Retina (tissue), 1 donor: Measurements from ENCODE around the gene CNPY1.
A peak's percentile ranks its signal among the peaks of the same experiment; 100 is the strongest.
"Not testable (repeated sequence)": the region's sequence is repeated elsewhere in the genome, so short reads cannot be mapped to it uniquely, and the experiment has no call there.

Source experiments
- DNase-seq: peaks from one replicate; pipeline ENCODE4 v3.0.0-alpha.2; 2016

Gene CNPY1

DNA sequence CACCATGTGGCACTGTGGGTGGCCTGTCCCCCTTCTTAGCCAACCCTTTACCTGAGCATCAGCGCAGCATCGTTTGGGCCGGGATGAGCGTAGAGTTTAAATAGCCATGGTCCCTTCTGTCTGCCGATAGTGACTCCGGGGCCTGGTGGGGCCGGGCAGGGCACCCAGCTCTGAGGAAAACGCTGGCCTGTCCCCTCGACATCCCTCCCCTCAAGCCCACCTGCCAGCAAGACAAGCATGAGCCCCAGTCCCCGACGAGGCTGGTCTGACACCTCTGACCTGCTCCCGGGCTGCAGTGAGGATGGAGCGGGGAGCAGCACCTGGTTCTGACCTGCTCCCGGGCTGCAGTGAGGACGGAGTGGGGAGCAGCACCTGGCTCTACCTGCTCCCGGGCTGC, 31.1 kb upstream of the CNPY1 start:
- DNase-seq, result no peak

DNA sequence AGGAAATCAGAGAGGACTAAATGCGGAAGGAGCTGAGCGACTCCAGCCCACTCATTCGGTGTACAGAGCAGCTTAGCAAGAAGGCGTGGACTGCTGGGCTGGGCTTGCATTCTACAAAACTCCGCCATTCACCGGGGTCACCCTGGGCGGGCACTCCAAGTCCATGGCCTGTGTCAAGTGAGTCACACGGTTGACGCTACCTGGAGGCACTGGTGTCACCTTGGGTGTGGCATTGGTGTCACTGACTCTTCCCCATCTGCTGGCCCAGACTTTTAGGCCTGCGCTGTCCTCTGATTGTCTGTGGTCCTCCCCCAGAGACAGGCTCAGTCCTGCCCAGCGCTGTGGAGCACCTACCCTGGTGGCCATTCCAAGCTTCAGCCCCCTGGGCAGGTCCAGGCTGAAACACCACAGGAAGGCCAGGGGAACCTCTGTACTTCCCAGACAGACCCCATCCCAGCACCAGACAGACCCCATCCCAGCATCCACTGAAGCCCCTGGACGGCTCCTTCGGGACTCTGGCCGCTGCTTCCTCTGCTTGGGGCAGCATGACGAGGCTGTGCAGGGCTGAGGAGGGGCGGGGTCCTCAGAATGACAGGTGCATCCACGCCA, 30.6 kb upstream of the CNPY1 start:
- no peak for DNase-seq

DNA sequence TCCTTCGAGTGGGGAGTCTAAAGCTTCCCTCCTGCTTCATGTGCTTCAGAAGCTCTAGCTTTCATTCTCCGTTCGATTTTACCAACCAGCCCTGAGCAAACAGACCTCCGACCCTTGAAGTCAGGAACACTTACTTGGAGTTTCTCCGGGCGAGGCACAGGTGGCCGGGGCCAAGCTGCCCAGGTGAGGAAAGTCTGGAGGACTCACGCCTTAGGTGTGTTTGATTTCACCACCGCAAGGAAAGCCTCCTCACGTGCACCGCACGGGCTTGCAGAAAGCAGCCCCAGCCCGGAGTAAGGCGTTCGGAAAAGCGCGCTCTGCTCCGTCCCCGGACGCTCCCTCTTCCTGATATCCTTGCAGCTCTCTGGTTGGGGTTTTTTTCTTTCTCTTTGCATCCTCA, 30.1 kb upstream of the CNPY1 start:
- no peak for DNase-seq

DNA sequence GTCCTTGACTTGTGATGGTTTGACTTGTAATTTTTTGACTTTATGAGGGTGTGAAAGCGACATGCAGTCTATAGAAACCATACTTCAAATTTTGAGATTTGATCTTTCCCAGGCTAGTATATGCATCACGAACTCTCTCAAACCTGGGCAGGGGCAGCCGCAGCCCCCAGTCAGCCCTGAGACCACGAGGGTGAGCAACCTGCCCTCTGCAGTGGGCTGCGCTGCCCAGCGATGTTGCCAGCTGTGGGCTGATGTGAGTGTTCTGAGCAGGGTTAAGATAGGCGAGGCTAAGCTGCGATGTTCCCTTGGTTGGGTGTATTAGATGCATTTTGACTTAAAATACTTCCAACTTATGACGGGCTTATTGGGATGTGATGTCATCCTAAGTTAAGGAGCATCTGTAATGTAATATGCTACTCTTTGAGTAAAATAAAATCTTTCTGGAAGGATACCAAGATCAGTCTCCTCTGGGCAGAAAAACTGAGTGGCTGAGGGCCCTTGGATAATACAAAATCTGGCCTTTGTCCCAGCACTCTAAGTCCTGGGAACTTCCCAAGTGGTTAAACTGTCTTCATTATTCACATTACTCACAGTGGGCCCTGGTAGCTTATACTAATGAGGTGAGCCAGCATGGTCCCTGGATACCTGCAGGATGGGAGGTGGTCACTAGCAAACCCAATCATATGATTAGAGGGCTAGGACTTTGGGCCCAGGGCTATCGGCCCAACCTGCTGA, 28.4 kb upstream of the CNPY1 start:
- no peak for DNase-seq

DNA sequence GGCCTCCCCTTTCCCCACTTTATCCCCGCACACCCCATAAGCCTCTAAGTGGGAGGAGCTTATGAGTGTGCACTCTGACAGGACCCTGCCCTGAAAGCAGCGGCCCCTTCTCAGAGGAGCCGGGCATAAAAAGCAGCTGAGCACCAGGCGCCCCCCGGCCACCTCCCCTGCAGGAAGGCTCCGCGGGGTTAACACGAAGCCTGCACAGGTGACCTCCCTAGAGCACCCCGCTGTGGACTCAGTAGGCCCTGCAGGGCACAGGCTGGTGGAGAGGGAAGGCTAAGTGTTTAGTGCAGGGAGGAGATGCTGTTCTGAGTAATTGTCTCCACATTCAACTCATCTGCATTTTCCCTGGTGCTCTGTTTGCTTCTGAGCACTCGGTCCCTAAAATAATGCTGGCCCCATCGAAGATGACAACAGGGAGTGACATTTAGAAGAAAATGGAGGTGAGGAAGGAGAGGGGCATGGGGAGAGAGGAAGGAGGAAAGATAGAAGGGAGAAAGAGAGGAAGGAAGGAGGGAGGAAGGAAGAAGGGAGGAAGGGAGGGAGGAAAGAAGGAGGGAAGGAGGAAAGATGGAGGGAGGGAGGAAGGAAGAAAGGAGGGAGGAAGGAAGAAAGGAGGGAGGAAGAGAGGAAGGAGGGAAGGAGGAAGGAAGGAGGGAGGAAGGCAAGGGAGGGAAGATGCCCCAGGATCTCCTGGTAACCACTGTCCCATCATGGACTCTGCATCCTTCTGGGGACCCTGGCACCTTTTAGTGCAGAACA, 25.4 kb upstream of the CNPY1 start:
- no peak for DNase-seq

DNA sequence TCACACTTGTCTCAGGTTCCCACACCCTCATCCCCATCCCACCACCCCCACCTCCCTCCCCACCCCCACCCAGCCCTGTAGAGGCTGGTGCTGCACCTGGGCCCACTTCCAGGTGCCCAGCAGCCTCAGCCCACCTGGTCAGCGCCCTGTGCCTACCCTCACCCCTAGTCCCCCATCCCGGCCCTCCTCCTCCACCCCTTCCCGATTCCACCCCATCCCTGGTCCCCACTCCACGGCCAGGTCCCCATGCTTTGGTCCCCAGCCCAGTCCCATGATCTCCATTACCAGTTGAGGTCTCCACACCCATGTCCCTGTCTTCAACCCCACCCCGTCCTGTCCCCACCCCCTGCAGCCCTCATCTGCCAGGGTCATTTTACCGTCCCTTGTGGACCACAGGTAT, 24.6 kb upstream of the CNPY1 start:
- no peak for DNase-seq

DNA sequence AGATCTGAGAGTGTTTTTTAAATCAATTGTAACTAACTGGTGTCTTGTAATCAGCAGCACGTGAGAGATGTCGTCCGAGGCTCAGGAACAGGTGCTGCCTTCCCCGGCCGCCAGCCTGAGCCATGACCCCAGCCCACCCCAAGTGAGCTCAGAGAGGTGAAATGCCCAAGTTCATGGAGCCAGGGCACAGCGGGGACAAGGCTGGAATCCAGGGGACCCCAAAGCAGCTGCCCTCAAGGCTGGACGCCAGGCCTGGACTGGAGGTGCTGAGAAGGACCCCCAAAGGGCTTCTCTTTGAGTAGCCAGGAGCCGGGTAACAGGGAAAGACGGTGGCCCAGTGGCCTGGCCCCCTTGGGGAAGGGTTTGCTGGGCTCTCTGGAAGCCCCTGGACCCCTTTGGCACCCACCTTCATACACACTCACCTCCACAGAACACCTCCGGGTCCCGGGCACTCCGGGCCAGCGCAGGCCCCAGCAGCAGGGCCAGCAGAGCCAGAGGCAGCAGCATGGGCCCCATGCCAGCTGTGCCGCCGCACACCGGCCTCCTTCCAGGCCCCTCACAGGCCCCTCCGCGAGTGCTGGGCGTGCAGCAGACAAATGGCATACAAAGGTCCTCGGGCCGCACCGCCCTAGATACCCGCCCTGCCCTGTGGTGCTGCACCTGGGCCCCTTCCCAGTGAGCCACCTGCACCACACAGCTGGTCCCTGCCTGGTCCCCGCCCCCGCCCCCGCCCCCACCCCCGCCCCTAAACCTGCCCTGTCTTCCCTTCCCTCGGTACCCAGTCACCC, 24.0 kb upstream of the CNPY1 start:
- no peak for DNase-seq

DNA sequence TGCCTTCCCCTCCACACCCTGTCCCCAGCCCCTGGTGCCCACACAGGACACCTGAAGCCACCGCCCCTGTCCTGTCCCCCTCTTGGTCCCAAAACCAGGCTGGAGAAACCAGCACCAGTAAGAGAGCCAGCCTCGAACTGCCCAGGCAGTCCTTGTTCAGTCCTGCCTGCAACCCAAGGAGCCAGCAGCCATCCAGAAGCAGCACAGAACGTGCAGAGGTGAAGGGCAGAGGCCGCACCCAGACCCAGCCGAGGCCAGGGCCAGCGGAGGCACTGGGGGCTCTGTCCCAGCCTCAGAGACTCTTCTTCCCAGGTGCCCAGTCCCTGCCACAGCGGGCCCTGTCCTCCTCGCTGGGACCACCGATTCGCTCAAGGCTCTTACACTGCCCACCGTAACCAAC, 23.3 kb upstream of the CNPY1 start:
- no peak for DNase-seq

DNA sequence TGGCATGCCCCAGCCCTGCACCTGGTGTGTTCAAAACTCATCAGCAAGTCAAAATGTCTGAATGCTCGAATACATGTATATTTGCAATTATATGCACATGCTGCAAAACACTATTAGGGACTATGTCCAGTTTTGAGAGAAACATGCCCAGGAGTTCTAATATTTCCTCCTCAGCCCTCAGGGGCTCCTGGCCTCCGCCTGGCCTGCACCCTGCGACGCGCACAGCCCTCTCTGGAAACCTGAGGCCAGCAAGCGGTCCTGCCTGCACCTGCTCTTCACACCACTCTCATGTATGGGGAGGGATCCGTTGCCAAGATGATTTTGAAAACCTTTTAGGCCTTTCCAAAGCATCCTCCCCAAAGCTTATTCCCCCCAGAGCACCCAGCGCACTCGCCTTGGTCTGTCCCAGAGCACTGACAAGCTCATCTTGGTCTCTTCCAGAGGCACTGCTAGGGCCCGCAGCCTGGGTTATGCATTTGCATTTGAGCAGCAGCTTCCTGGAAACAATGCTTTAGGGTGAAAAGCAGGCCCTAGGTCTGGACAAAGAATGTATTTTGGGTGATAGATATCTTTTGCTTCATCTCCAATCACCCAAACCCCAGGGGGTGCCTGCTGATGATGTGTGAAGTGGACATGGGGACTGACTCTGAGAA, 22.6 kb upstream of the CNPY1 start:
- no peak for DNase-seq

DNA sequence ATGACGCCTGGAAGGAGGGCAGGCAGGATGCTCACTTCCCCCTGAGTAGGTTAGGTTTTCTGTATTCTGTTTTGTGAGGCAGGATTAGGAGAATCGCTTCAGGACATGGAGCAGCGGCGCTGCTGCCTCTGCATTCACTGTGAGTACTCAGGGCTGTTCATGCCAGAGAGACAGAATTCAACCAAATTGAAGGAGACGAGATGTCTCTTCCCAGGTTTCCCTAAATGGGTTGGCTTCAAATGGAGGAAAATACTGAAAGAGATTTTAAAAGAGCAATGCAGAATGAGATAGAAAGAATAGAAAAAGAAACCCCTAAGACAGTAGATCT, 21.9 kb upstream of the CNPY1 start:
- DNase-seq, result no peak

DNA sequence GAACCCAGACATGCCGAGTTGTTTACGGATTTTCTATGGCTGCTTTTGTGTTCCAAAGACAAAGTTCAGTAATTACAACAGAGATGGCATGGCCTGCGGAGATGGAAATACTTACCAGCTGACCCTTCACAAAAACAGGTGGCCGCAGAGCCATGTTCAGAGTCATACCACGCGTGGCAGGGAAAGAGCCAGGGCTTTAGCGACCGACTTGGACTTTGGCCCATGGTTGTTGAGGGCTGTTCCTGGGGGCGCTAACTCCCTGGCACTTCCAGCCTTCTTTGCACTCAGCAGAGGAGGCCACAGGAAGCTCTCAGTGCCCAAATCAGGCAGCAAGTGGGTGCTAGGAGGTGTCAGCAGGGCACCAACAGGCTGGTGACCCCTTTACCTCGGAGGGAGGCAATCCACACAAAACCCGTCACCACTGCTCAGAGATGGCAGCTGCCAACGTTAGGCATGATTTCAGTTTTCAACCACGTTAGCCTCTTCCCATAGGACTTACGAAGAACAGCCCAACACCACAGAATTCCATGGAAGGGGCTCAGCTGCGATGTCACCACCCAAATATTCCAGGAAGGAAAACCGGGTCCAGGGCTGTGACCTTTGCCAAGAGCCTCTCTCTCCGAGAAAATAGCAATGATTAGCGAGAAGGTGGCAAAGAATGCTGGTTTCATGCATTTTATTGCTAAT, 21.4 kb upstream of the CNPY1 start:
- DNase-seq, result no peak

DNA sequence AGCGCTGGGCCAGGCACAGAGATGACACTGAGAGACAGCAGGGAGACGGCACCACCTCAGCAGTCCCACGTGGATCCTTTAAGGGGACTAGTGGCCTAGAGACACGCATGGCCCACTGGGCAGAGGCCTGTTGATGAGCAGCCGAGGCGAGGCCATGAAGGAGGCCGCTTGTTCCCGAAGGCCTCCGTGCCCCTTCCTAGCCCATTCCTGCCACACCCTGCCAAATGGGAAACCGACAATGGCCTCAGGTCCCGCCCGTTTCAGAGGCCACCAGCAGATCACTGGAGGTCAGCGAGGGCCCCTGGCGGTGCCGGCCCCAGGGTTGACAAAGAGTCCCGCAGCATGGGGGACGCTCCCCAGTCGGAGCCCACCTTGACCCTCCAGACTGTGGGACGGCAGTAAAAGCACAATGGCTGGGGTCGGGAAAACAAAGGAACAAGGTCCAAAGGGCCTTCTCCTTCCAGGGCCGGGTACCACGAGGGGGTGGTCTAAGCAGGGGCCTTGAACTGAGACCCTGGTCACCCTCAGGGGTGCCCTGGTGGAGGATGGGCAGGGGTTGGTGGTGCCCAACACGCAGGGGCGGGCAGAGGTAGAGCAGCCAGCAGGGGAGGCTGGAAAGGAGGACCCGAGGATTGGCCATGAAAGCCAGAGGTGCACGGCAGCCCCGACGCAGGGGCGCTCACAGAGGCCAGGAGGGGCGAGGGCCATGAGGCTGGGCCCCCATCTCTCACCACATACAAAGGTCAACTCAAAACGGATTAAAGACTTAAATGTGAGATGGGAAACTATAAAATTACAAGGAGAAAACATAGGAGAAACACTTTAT, 19.9 kb upstream of the CNPY1 start:
- DNase-seq, result no peak

DNA sequence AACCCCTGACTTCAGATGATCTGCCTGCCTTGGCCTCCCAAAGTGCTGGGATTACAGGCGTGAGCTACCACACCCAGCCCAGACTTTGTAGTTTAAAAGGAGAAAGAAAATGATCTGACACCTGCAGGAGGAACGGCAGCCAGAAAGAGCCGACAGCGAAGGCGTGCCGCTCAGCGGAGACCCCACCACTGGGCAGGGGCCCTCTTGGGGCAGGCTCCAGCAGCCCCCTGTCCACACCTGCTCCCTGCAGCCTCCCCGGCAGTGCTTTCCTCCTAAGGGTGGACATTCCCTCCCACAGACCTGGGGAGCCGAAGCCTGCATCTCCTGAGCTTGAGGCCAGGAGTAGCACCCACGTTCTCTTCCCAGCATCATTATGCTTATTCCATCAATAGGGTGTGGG, 19.2 kb upstream of the CNPY1 start:
- no peak for DNase-seq

DNA sequence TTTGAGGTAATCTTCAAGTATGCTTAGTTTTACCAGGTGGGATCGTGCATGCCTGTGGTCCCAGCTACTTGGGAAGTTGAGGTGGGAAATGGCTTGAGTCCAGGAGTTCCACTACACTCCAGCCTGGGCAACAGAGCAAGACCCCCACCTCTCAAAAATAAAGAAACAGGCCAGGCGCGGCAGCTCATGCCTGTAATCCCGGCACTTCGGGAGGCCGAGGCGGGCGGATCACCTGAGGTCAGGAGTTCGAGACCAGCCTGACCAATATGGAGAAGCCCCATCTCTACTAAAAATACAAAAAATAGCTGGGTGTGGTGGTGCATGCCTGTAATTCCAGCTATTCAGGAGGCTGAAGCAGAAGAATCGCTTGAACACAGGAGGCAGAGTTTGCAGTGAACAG, 16.6 kb upstream of the CNPY1 start:
- DNase-seq, result not testable (repeated sequence)

DNA sequence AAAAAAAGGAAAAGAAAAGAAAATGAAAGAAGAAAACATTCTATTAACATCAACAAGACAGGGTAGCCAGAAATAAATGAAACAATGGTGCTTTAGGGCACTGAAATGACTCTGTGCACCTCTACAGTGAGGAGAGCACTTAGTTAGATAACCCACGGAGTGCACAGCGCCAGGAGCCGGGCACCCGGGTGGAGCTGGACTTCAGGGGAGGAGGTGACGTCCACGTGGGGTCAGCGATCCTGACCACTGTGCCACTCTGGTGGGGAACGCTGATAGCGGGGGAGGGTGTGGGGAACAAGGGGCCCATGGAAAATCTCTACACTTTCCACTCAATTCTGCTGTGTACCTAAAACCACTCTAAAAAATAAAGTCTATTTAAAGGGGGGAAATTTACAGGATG, 15.7 kb upstream of the CNPY1 start:
- DNase-seq, result no peak

DNA sequence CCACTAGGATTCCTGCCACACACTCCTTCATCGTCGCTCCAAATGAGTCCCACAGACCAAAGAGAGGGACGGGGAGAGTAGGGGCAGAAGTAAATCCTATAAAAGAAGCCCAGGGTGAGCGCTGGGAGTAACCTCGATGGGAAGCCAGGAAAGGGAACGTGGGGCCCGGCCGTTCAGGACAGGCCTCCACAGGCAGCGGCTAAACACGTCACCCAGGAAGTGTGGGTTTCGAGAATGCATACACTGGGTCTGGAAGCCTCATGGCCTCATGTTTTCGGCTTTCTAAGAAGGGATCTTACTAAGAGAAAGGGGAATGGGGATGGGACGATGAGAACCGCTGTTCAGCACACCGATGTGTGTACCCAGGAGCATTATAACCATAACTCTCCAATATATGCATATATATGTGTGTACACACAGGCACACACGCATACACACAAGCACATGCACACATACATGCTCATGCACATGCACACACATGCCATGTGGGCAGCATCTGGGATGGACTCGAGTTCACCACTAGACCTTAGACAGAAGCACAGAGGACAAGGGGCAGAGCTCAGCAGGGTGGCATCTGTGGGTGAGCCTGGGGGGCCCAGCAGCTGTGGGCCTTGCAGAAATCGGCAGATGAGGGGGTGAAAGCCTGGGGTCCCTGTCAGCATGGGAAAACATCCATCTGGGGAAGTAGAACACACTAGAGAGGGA, 14.8 kb upstream of the CNPY1 start:
- DNase-seq, result no peak

DNA sequence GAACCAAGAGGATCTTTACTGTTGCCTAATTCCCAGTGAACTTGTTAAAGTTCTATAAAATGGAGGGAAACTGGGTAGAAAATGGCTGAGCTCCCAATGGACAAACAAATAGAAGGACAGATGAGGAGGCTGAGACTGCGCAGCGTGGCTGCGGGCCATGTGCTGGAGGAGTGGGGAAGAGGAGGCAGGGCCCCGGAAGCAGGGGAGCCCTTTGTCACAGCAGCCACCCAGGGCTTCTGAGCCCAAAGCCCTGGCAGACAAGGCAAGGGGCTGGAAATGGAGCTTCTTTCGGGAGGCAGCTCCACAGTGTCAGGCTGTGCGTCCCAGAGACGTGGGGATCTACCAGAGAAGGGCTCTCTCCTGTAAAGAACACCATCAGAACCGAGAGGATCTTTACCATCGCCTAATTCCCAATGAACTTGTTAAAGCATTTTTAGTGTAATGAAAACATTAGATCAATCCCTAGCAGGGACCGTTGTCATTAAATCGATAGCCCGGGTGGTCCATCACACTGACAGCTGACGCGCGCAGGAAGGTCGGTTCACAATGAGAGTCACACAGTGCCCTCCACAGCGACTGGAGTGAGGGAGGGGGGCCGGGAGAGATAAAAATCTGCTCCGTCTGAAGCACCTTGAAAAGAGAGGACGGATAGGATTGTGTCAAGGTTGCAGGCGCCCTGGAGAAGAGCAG, 14.0 kb upstream of the CNPY1 start:
- peak; percentile 77 for DNase-seq

DNA sequence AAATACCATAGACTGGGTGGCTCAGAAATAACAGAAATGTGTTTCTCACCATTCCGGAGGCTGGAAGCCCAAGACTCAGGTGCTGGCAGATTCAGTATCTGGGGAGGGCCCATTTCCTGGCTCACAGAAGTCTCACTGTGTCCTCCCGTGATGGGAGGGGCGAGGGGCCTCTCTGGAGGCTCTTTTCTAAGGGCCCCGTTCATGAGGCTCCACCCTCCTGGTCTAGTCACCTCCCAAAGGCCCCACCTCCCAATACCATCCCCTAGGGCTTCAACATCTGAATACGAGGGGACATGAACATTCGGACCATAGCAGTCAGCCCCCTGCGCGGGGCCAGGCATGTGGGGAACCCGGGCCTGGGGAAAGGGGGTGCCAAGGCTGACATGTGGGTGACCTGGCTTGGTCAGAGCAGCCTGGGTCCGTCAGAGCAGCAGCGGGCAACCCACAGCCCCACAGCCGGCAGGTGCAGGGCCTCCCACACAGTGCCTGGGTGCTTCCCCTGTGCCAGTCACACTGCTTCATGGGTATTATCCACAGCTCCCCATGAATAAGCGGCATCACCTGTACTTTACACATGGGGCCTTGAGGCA, 13.3 kb upstream of the CNPY1 start:
- DNase-seq, result no peak

DNA sequence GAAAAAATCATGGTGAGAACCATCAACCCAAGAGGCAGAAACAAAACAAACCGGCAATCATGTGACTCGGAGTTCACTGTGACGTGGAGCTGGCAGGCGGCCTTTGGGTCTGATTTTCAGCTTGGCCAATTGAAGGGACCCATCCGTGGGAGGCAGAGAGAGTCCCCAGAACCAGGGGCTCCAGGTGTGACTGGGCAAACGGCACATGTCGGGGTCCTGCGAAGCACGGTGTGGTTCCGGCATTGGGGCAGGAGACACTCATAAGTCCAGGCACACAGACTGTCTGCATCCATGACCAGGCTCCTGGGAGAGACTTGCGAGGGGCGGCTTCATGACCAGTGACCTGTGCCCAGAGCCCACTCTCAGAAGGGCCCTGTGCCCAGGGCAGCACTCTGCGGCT, 12.6 kb upstream of the CNPY1 start:
- DNase-seq, result no peak

DNA sequence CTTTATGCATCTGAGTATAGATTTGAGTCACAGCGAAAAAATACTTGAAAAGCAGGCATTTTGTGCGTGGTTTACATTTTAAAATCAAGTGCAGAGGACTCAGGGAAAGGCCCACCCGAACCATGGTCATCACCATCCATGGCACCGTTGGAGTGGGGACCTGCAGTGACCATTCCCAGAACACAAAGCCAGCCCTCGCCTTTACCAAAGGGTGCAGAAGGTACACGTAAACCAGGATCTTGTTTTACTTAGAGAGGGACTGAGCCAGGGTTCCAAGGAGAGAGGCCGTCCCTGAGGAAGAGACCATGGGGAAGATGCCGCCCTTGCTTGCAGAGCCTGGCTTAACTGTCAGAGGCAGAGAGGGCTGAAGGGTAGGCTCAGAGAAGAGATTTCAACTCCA, 12.0 kb upstream of the CNPY1 start:
- no peak for DNase-seq
